Immature natural killer cell (primary cell): ENCODE data around the gene DLEU7. TPM values are rescaled to one million over a fixed set of nuclear protein-coding genes. Genes with fewer than 3 reads are reported as not detected.
A peak's percentile ranks its signal among the peaks of the same experiment; 100 is the strongest.

Source experiments
- DNase-seq, 3 donors: peaks; one replicate each; pipeline ENCODE4 v3.0.0; 2022; ENCODE audit warnings: mixed read lengths in 1 of 3
- H3K27ac Mint-ChIP-seq, 6 donors: one replicate each; pipeline ENCODE4 v1.8.0; 2020; ENCODE audit warnings: mixed read lengths in 6 of 6, mild to moderate bottlenecking in 5 of 6, inconsistent platforms in 4 of 6, moderate library complexity in 3 of 6
- H3K27me3 Mint-ChIP-seq, 3 donors: one replicate each; pipeline ENCODE4 v1.8.0; 2020 to 2021; ENCODE audit warnings: low read depth in 3 of 3, mild to moderate bottlenecking in 3 of 3, mixed read lengths in 3 of 3, moderate library complexity in 3 of 3, inconsistent platforms in 1 of 3
- H3K36me3 Mint-ChIP-seq, 3 donors: one replicate each; pipeline ENCODE4 v1.8.0; 2020; ENCODE audit warnings: mixed read lengths in 3 of 3, inconsistent platforms in 2 of 3, mild to moderate bottlenecking in 2 of 3
- H3K4me1 Mint-ChIP-seq, 2 donors: one replicate each; pipeline ENCODE4 v1.8.0; 2020; ENCODE audit warnings: inconsistent platforms in 2 of 2, mild to moderate bottlenecking in 2 of 2, mixed read lengths in 2 of 2, moderate library complexity in 1 of 2
- H3K4me3 Mint-ChIP-seq, 5 donors: one replicate each; pipeline ENCODE4 v1.8.0; 2020; ENCODE audit warnings: mild to moderate bottlenecking in 5 of 5, mixed read lengths in 5 of 5, inconsistent platforms in 3 of 5, moderate library complexity in 3 of 5
- H3K9me3 Mint-ChIP-seq, 6 donors: one replicate each; pipeline ENCODE4 v1.8.0; 2020; ENCODE audit warnings: mild to moderate bottlenecking in 6 of 6, mixed read lengths in 6 of 6, inconsistent platforms in 4 of 6, moderate library complexity in 3 of 6
- polyA plus RNA-seq, 3 donors: library from polyadenylated mRNA; unstranded; fragments of 300-500 nt; fragmentation: Illumina TruSeq; gene quantifications; one replicate each; pipeline ENCODE4 v1.2.3, GENCODE V29; 2021

Gene DLEU7
- polyA plus RNA-seq, 3 donors from 2014 or later: not detected

DNA sequence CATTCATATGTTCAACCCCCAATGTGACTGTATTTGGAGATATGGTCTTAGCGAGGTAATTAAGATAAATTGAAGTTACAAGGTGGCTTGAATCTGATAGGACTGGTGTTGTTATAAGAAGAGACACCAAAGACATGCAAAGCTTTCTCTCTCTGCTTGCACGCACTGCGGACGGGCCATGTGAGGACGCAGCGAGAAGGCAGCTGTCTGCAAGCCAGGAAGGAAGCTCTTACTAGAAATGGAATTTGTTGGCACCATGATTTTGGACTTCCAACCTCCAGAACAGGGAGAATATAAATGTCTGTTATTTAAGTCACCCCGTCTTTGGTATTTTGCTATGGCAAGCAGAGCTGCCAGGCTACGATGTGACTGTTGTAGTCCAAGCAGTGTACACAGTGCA, 4.8 kb downstream of the DLEU7 start:
- H3K9me3 Mint-ChIP-seq: peaks cover 0 to 8% (median 0%) of the 10 kb centered on the region in 6 donors
- H3K27me3 Mint-ChIP-seq: peaks cover 9 to 19% (median 11%) of the 10 kb centered on the region in 3 donors
- H3K36me3 Mint-ChIP-seq: peaks cover 0 to 6% (median 0%) of the 10 kb centered on the region in 3 donors
- peaks cover 0 to 6% of the 10 kb centered on the region in 2 donors for H3K4me1 Mint-ChIP-seq
- no peak overlapping the region for H3K4me3 Mint-ChIP-seq
- H3K27ac Mint-ChIP-seq: no peak overlapping the region
- DNase-seq: no peak

DNA sequence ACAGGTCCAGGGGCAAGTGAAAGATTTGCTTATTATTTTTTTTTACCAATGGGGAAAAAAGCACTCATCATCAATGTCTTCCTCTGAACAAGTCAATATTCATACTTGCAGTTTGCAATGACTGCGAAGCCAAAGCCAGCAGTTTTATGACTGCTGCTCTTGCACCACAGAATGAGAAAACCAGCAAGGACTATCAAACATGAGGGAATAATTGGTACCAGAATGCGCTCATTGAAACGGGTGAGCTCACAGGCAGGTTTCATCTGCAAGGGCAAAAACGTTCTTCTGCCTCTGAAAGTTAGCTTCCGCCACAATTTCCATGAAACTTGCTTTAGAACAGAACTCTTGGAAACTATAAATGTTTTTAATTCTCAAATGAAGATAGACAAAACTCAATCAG, 5.5 kb downstream of the DLEU7 start:
- H3K36me3 Mint-ChIP-seq: peaks cover 0 to 6% (median 0%) of the 10 kb centered on the region in 3 donors
- no peak overlapping the region for H3K27ac Mint-ChIP-seq
- DNase-seq: no peak
- H3K4me1 Mint-ChIP-seq: peaks cover 0 to 6% of the 10 kb centered on the region in 2 donors
- no peak overlapping the region for H3K4me3 Mint-ChIP-seq
- H3K9me3 Mint-ChIP-seq: peaks cover 0 to 15% (median 0%) of the 10 kb centered on the region in 6 donors
- H3K27me3 Mint-ChIP-seq: peaks cover 9 to 26% (median 13%) of the 10 kb centered on the region in 3 donors

DNA sequence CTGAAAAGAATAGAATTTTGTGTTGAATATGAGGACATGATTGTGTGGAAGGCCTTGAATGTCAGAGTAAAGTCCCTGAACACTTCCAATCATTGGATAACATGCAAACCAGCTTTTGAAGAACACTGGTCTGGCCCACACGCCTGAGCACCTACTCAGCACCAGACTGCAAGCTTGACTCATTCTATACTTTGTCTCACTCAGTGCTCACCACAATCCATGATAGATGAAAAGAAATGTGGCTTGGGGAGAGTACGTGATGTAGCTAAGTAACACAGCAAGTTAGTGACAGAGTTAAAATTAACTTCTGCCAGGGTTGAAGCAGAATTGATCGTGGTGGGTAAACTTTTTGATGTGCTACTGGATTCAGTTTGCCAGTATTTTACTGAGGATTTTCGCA, 12.0 kb downstream of the DLEU7 start:
- Mint-ChIP-seq H3K36me3 (peaks cover 0 to 6% (median 0%) of the 10 kb centered on the region in 3 donors), H3K9me3 (peaks cover 0 to 17% (median 0%) of the 10 kb centered on the region in 6 donors), H3K27me3 (peaks cover 4 to 25% (median 5%) of the 10 kb centered on the region in 3 donors), H3K27ac (no peak overlapping the region), H3K4me3 (no peak overlapping the region), H3K4me1 (no peaks in the 10 kb centered on the region)
- no peak for DNase-seq

DNA sequence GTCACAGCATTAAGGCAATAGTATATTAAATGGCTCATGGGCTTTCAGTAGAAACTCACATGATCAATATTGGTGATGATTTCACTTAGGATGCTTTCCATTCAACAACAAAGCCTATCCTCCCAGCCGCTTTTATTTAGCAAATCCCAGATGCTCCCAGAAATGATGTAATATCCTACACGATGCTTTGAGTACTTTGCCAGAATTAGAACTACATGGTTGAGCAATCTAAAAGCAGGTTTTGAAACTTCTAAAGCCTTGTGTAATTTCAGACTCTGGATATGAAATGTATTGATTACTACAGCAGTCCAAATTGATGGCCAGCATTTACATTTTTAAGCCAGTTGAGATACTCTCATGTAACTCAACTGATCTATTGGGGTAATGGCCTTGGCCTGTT, 13.6 kb downstream of the DLEU7 start:
- H3K4me3 Mint-ChIP-seq: no peak overlapping the region
- no peak overlapping the region for H3K27ac Mint-ChIP-seq
- no peak for DNase-seq
- H3K4me1 Mint-ChIP-seq: no peaks in the 10 kb centered on the region
- peaks cover 0 to 6% (median 0%) of the 10 kb centered on the region in 3 donors for H3K36me3 Mint-ChIP-seq
- H3K9me3 Mint-ChIP-seq: peaks cover 0 to 17% (median 0%) of the 10 kb centered on the region in 6 donors
- H3K27me3 Mint-ChIP-seq: peaks cover 4 to 19% (median 5%) of the 10 kb centered on the region in 3 donors

DNA sequence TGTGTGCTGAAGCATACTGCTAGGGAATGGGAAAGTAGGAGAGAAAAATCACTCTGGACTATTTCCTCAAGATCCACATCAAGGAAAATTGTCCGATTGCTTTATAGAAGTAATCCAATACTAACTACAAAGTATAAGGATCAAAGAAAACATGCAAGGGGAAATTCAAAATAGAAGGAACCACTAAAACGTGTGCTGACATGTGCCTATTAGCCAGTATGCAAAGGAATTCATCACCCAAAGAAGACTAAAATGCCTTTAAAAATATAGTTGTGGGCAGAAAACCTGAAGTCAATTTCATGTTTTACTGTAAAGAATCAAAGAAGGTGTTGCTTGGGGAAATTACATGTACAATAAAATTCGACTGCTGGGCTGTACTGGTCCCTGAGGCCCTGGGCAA, 14.3 kb downstream of the DLEU7 start:
- Mint-ChIP-seq H3K4me1 (no peaks in the 10 kb centered on the region), H3K36me3 (peaks cover 0 to 5% (median 0%) of the 10 kb centered on the region in 3 donors), H3K9me3 (peaks cover 0 to 14% (median 0%) of the 10 kb centered on the region in 6 donors), H3K27me3 (peaks cover 4 to 16% (median 5%) of the 10 kb centered on the region in 3 donors), H3K27ac (no peak overlapping the region), H3K4me3 (no peak overlapping the region)
- no peak for DNase-seq

DNA sequence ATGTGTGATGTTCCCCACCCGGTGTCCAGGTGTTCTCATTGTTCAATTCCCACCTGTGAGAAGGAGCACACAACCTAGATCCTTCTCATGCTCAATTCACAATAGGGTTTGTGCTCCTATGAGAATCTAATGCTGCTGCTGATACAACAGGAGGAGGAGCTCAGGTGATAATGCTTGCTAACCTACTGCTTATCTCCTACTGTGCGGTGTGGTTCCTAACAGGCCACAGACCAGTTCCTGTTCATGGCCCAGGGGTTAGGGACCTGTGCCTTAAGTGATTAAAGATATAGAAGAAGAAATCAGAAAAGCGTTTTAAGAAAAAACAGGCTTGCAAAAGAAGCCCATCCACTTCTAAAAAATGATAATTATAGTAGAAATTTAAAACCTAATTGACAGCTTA, 17.5 kb downstream of the DLEU7 start:
- H3K4me3 Mint-ChIP-seq: no peak overlapping the region
- H3K9me3 Mint-ChIP-seq: no peaks in the 10 kb centered on the region
- H3K27ac Mint-ChIP-seq: no peak overlapping the region
- H3K36me3 Mint-ChIP-seq: no peaks in the 10 kb centered on the region
- no peak for DNase-seq
- no peaks in the 10 kb centered on the region for H3K4me1 Mint-ChIP-seq
- peaks cover 1 to 4% (median 2%) of the 10 kb centered on the region in 3 donors for H3K27me3 Mint-ChIP-seq

DNA sequence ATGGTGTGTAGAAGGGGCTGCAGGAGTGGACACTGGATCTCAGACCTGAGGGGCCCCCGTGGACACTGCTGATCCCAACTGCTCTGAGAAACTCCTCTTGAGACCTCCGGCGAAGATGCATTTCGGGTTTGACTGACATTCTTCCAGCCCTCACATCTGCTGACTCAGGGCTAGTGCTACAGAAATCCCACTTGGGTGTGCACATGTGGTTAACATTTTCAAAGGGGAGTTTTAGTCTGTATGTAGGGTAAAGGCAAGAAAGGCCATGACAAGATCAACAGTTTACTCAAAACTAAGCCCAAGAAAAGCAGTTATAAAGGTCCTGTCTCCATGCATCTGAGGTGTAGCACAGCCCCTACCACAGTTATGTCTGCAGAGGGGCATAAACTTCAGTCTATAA, 31.2 kb downstream of the DLEU7 start:
- H3K36me3 Mint-ChIP-seq: no peaks in the 10 kb centered on the region
- H3K4me3 Mint-ChIP-seq: no peak overlapping the region
- no peaks in the 10 kb centered on the region for H3K9me3 Mint-ChIP-seq
- DNase-seq: no peak
- peaks cover 0 to 3% (median 0%) of the 10 kb centered on the region in 3 donors for H3K27me3 Mint-ChIP-seq
- H3K4me1 Mint-ChIP-seq: peaks cover 0 to 6% of the 10 kb centered on the region in 2 donors
- no peak overlapping the region for H3K27ac Mint-ChIP-seq

DNA sequence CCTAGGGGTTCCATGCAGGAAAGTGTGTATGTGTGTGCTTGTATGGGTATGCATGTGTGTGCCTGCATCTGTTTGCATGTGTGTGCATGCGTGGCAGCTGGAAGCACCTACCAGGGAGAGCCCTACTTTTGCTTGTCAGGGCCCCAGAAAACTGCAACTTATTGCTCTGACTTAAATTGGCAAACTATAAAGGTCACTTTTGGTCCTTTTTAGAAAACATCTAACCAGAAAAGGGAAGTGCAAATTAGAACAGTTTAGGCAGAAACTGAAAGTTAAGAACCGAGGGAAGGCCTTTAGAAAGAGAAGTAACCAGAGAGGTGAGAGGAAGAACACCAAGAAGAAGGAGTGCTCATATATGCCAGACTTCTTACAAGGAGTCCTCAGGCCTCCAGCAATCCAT, 32.5 kb downstream of the DLEU7 start:
- Mint-ChIP-seq H3K4me1 (peaks cover 0 to 6% of the 10 kb centered on the region in 2 donors), H3K27ac (no peak overlapping the region), H3K9me3 (peaks cover 0 to 2% (median 0%) of the 10 kb centered on the region in 6 donors), H3K4me3 (no peak overlapping the region), H3K36me3 (no peaks in the 10 kb centered on the region), H3K27me3 (peaks cover 0 to 4% (median 0%) of the 10 kb centered on the region in 3 donors)
- DNase-seq: no peak

DNA sequence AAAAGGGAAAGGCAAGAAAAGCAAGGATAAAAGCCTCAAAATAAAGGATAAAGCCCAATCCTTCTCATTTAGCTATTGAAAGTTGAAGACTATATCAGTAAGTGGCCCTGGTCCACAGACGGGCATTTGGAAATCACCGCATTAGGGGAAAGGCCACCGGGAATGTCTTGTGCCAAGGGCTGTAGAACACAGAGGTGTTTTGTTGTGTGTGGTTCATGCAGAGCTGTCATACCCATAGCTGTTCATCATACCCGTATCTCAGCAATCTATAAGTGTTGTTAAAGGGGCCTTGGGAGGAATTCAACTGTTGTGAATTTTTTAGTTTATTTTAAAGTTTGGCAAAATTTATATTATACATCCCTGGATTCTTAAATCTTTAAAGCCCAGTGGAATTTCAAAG, 33.0 kb downstream of the DLEU7 start:
- no peak overlapping the region for H3K27ac Mint-ChIP-seq
- no peak for DNase-seq
- no peak overlapping the region for H3K4me3 Mint-ChIP-seq
- no peaks in the 10 kb centered on the region for H3K36me3 Mint-ChIP-seq
- H3K27me3 Mint-ChIP-seq: peaks cover 0 to 4% (median under 1%) of the 10 kb centered on the region in 3 donors
- H3K4me1 Mint-ChIP-seq: peaks cover 0 to 6% of the 10 kb centered on the region in 2 donors
- H3K9me3 Mint-ChIP-seq: peaks cover 0 to 6% (median under 1%) of the 10 kb centered on the region in 6 donors

DNA sequence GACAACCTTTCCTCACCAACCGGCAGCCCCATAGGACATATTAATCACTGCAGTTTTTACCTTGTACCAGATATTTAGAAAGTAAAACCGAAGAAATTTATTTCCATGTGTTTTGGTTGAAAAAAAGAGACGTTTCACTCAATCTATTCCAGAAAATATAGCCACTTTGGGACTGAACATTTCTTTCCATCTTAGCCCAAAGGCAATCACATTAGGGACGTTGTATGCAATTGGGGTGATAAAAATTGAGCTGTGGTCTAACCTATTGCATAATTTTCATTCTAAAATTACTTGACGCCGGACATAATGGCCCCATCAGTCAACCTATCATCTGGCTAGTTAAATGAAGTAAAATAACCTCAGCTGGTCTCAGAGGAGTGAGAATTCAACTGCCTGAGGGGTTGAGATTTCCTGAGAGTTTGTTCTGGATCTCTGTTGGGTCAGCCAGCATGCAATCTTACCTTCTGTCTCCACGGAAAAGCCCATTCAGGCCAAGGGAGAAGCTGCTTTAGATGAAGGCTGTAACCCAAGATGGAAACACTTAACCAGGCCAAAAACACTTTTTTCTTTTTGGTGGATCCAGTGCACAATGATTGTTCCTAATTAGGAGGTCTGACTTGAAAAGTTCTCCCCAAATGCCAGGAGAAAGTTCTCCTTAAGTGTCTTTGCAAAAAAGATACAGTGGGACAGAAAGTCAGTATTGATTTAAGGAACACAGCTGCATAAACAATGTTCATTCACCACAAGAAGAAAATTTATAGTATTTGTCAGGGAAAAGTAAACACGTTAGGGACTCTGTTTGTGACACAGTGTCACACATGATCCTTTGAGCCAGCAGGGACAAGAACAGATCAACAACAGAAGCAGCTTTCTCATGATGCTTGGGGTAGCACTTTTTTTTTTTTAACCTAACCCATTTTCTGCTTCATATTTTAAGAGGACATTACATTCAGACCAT, 34.1 kb downstream of the DLEU7 start:
- no peak overlapping the region for H3K27ac Mint-ChIP-seq
- no peak for DNase-seq
- peaks cover 0 to 6% of the 10 kb centered on the region in 2 donors for H3K4me1 Mint-ChIP-seq
- H3K4me3 Mint-ChIP-seq: no peak overlapping the region
- H3K36me3 Mint-ChIP-seq: no peaks in the 10 kb centered on the region
- H3K27me3 Mint-ChIP-seq: peaks cover 0 to 4% (median 1%) of the 10 kb centered on the region in 3 donors
- H3K9me3 Mint-ChIP-seq: peaks cover 0 to 6% (median under 1%) of the 10 kb centered on the region in 6 donors

DNA sequence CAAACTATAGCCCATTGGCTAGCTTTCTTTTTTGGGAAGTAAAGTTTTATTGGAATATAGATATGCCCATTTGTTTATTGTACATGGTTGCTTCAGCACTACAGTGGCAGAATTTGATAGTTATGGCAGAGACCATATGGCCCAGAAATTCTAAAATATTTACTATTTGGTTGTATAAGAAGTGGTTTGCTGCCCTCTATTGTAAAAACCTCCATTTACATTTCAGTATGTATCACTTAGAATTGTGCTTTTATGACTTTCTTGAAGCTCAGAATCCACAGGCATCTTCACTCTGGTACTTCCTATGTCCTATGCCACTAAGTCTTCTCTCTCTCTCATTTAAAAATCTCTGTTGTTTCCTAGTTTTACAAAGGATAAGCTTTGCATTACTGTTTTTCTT, 37.7 kb downstream of the DLEU7 start:
- Mint-ChIP-seq H3K27ac (no peak overlapping the region), H3K9me3 (peaks cover 0 to 6% (median under 1%) of the 10 kb centered on the region in 6 donors)
- no peak for DNase-seq

DNA sequence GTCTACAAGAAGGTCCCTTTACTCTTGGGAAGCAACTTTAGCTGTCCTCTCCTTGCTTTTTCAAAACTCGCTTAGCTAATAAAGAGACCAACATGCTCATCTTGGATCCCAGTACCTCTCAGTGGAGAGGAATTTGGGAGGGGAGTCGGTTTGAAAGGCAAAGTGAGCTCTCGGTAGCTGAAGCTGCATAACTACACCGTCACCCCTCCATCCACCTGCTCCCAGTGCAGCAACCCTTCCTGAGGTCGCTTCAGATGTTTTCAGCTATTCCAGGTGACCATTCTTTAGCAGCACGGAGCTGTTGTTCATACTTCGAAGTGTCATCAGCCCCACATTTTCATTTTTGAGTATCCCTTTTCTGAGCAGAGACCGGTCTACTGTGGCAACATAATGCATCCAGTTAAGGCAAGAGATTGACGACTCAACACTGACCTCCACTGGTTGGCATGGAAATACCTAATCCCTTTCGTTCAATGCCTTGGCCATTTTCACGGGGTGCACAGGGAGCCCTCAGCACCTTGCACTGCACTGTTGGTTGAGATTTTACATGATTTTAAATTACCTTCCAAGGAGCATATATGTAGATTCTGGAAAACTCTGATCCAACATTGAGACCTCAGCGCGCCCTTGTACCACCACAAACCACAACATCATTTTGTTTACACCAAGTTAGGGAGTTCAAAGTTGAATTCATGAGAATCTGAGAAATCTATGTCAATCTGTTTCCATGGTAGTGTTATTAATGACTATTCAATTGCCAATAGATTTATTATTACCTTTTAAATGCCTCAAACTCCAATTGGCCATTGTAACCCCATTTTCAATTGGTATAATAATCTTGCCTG, 42.2 kb downstream of the DLEU7 start:
- Mint-ChIP-seq H3K9me3 (peaks cover 0 to 6% (median under 1%) of the 10 kb centered on the region in 6 donors), H3K27ac (no peak overlapping the region), H3K27me3 (peaks cover 0 to 8% (median 1%) of the 10 kb centered on the region in 3 donors), H3K4me1 (peaks cover 0 to 7% of the 10 kb centered on the region in 2 donors), H3K4me3 (no peak overlapping the region), H3K36me3 (no peaks in the 10 kb centered on the region)
- DNase-seq: peak; percentile 51 to 66 (median 61)

More for the DNA sequence above, 37.7 kb downstream of the DLEU7 start:
- Mint-ChIP-seq H3K4me3 (no peak overlapping the region), H3K36me3 (no peaks in the 10 kb centered on the region), H3K4me1 (peaks cover 0 to 8% of the 10 kb centered on the region in 2 donors), H3K27me3 (peaks cover 1 to 4% (median 3%) of the 10 kb centered on the region in 3 donors)

DNA sequence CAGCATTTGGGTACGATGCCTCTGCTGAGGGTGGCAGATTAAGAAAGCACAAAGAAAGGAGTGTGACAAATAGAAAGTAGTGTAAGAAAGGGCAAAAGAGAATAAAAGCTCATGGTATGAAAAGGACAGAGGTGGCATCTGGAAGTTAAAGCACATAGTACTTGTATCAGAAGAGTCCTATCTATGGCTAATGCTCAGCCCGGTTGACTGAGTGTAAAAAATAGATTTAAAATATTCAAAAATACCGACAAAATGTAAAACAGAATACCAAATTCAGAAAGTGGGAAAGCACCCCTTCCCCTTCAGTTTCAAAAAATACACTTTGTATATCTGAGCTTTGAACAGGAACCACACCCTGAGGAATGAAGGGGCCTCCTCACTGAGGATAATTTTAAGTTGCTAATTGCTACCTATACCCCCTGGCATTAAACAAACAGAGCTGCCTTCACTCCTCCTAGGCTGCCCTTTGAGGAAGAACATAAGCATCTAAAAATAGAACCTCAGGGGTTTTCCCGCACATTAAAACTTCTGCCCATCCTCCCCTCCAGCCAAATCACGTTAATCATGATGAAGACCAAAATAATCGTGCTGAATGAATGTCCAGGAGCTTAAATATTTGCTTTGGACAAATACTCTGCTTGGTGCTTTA, 43.3 kb downstream of the DLEU7 start:
- Mint-ChIP-seq H3K4me1 (peaks cover 0 to 7% of the 10 kb centered on the region in 2 donors), H3K27ac (no peak overlapping the region), H3K36me3 (no peaks in the 10 kb centered on the region), H3K27me3 (peaks cover 0 to 8% (median 0%) of the 10 kb centered on the region in 3 donors), H3K9me3 (no peaks in the 10 kb centered on the region), H3K4me3 (no peak overlapping the region)
- no peak for DNase-seq
